Left colon (tissue), 2 donors: Measurements from ENCODE around the gene SEMG2. TPM values are rescaled to one million over a fixed set of nuclear protein-coding genes. Genes with fewer than 3 reads are reported as not detected.
A peak's percentile ranks its signal among the peaks of the same experiment; 100 is the strongest.

ENCODE experiments used
- ATAC-seq: fragments of 200-7000 bp; cut with Tn5 transposase; one replicate; pipeline ENCODE4 v1.9.1; 2020; ENCODE audit warnings: mild to moderate bottlenecking, moderate library complexity
- DNase-seq, 2 donors: peaks; one replicate each; pipeline ENCODE4 v3.0.0-alpha.2; 2020
- intact Hi-C, 2 donors: fragments of 100-400 bp; cut with DNase I in 1 of 2; cut with micrococcal nuclease in 1 of 2; formaldehyde crosslinking; loops; one replicate each; pipeline versions ENCODE4 v1.11.2 to v1.14.0; 2022; cut with DNase I, micrococcal nuclease
- long read RNA-seq: library from polyadenylated mRNA; unstranded; transcript quantifications from one replicate; pipeline ENCODE4 v2.0.0, GENCODE V29; 2021
- total RNA-seq, 2 donors: library from RNA; stranded (reverse); fragmentation: NEBNext Ultra II Directional; extraction: Animal tissue kit (Norgen Biotek cat#: 25700); gene quantifications; one replicate each; pipeline ENCODE4 v1.2.1, GENCODE V29; 2021
- donor health status: DM: no; HTN: no; CAD: no.
- donor health status: DM: yes; HTN: yes; CAD: no.

The SEMG2 gene
- not detected for total RNA-seq
- long read RNA-seq: 0 reads

- ATAC-seq (no peak), DNase-seq (no peak)
- intact Hi-C loops: no loop called here
These were observed at the start of gene SEMG2 for GRCh38 chr20:45221076-45221475. SEMG2 (plus strand) TSS chr20:45221373; CDS start chr20:45221390, 17 bp downstream.

GRCh38 chr20:45173522-45173921, 47.7 kb upstream of the SEMG2 start:
- DNase-seq (no peak), ATAC-seq (no peak)
- intact Hi-C loops: no loop called here

GRCh38 chr20:45174434-45175364, 46.5 kb upstream of the SEMG2 start, which contains the start of gene PI3:
PI3 (plus strand) TSS chr20:45174902; CDS start chr20:45174923, 21 bp downstream.
- intact Hi-C loops: no loop called here
- peak; percentile 81 to 89 for DNase-seq

GRCh38 chr20:45176526-45177267, 44.5 kb upstream of the SEMG2 start:
- intact Hi-C loops: no loop called here
- DNase-seq (no peak), ATAC-seq (no peak)

More at GRCh38 chr20:45174434-45175364, 46.5 kb upstream of the SEMG2 start, which contains the start of gene PI3:
- peak; percentile 85 for ATAC-seq

- intact Hi-C loops: no loop called here
- no peak for ATAC-seq
- no peak for DNase-seq
These were observed 42.0 kb upstream of the SEMG2 start for GRCh38 chr20:45179166-45179565.

- intact Hi-C loops: no loop called here
- no peak for DNase-seq
- no peak for ATAC-seq
These were observed 39.5 kb upstream of the SEMG2 start for GRCh38 chr20:45181639-45182038.

GRCh38 chr20:45183084-45183483, 38.1 kb upstream of the SEMG2 start:
- ATAC-seq (no peak), DNase-seq (no peak)
- intact Hi-C loops: no loop called here

- intact Hi-C loops: no loop called here
- DNase-seq (no peak), ATAC-seq (no peak)
These were observed 33.5 kb upstream of the SEMG2 start for GRCh38 chr20:45187693-45188092.

- ATAC-seq: no peak
- intact Hi-C loops: no loop called here
These were observed 32.0 kb upstream of the SEMG2 start for GRCh38 chr20:45189067-45189609.

GRCh38 chr20:45189861-45190260, 31.3 kb upstream of the SEMG2 start:
- ATAC-seq: no peak
- DNase-seq: no peak
- intact Hi-C loops: no loop called here

More at GRCh38 chr20:45189067-45189609, 32.0 kb upstream of the SEMG2 start:
- DNase-seq: no peak

- ATAC-seq: no peak
- intact Hi-C loops: no loop called here
These were observed 29.2 kb upstream of the SEMG2 start for GRCh38 chr20:45191926-45192325.

GRCh38 chr20:45193331-45193730, 27.8 kb upstream of the SEMG2 start:
- DNase-seq (no peak), ATAC-seq (no peak)
- intact Hi-C loops: no loop called here

More at GRCh38 chr20:45191926-45192325, 29.2 kb upstream of the SEMG2 start:
- no peak for DNase-seq

- intact Hi-C loops: no loop called here
- DNase-seq (no peak), ATAC-seq (peak; percentile 83)
These were observed 14.4 kb upstream of the SEMG2 start, which contains the start of gene SEMG1 for GRCh38 chr20:45206725-45207124. SEMG1 (plus strand) TSS chr20:45207033; CDS start chr20:45207054, 21 bp downstream.

- ATAC-seq (no peak), DNase-seq (no peak)
- intact Hi-C loops: no loop called here
These were observed 11.2 kb upstream of the SEMG2 start for GRCh38 chr20:45209924-45210323.

- DNase-seq (no peak), ATAC-seq (no peak)
- intact Hi-C loops: no loop called here
These were observed 9.4 kb upstream of the SEMG2 start for GRCh38 chr20:45211569-45212474.

- ATAC-seq (no peak), DNase-seq (no peak)
- intact Hi-C loops: no loop called here
These were observed 8.3 kb upstream of the SEMG2 start for GRCh38 chr20:45212836-45213235.

GRCh38 chr20:45218124-45218523, 3.0 kb upstream of the SEMG2 start:
- DNase-seq (no peak), ATAC-seq (no peak)
- intact Hi-C loops: no loop called here

GRCh38 chr20:45218636-45219035, 2.5 kb upstream of the SEMG2 start:
- DNase-seq (no peak), ATAC-seq (no peak)
- intact Hi-C loops: no loop called here
